Body of pancreas (tissue), 4 donors: Measurements from ENCODE around the gene PPP1R9A.

Experiments used
- CTCF ChIP-seq, 7 experiments: fragments of 450-650 bp in 4 of 7; fragments of 200-600 bp in 3 of 7; sonication (generic) in 3 of 7; IDR thresholded peaks; one replicate each; pipeline ENCODE4 v1.5.1; 2016 to 2019; ENCODE audit warnings: antibody characterized with exemption in 7 of 7
- POLR2A ChIP-seq, 3 donors: fragments of 450-650 bp; IDR thresholded peaks; one replicate each; pipeline ENCODE4 v1.6.1; 2016; ENCODE audit warnings: antibody characterized with exemption in 3 of 3, mild to moderate bottlenecking in 2 of 3

DNA sequence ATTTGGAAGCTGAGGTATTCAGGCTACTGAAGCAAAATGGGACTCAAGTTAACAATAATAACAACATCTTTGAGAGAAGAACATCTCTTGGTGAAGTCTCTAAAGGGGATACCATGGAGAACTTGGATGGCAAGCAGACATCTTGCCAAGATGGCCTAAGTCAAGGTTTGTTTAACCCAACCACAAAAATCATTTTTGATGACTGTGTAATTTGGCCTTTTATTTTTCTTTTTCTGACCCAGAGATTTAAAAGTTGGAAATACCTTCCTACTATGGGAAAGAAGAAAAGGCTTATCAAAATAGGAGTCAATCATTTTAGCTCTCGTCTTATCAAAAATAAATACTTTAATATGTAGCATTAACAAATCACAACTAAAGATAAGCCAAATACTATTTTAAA is 344.6 kb downstream of the PPP1R9A start:
- TF ChIP-seq CTCF (IDR thresholded peaks at IDR 0.05): no peak
- no peak for TF ChIP-seq POLR2A (IDR thresholded peaks at IDR 0.05)
